Stimulated activated CD8-positive, alpha-beta memory T cell treated with anti-CD3 and anti-CD28 coated beads, Interleukin-12 subunit alpha, Interleukin-12 subunit beta, amount 100 ng/mL, for 1 hour (primary cell): ENCODE measurements around the gene CNNM4.
A peak's percentile ranks its signal among the peaks of the same experiment; 100 is the strongest.

Experiments used
- DNase-seq: peaks from one replicate; pipeline ENCODE4 v3.0.0-alpha.2; 2020; ENCODE audit warnings: low read depth

CNNM4 gene

GRCh38 chr2:96810783-96811192 is 50.1 kb downstream of the CNNM4 start:
- no peak for DNase-seq

GRCh38 chr2:96811917-96812316 is 51.2 kb downstream of the CNNM4 start:
- DNase-seq: no peak

- DNase-seq: no peak
Measured at GRCh38 chr2:96813656-96814055, 53.0 kb downstream of the CNNM4 start.

- no peak for DNase-seq
Measured at GRCh38 chr2:96815326-96816126, 54.8 kb downstream of the CNNM4 start.

- peak; percentile 92 for DNase-seq
Measured at GRCh38 chr2:96816127-96816835, 55.6 kb downstream of the CNNM4 start, which contains the start of gene CNNM3. Gene CNNM3 (plus strand): TSS chr2:96816268. CDS start chr2:96816278, 10 bp downstream.

GRCh38 chr2:96816836-96817702 is 56.4 kb downstream of the CNNM4 start:
- no peak for DNase-seq

GRCh38 chr2:96817882-96818281 is 57.2 kb downstream of the CNNM4 start:
- no peak for DNase-seq

GRCh38 chr2:96819128-96819875 is 58.6 kb downstream of the CNNM4 start:
- DNase-seq: no peak

- DNase-seq: no peak
Measured at GRCh38 chr2:96819876-96820511, 59.3 kb downstream of the CNNM4 start.

GRCh38 chr2:96821113-96821675 is 60.5 kb downstream of the CNNM4 start:
- no peak for DNase-seq

- no peak for DNase-seq
Measured at GRCh38 chr2:96822786-96823185, 62.1 kb downstream of the CNNM4 start.

GRCh38 chr2:96823198-96823597 is 62.5 kb downstream of the CNNM4 start:
- no peak for DNase-seq

GRCh38 chr2:96824079-96824870 is 63.6 kb downstream of the CNNM4 start:
- no peak for DNase-seq

- DNase-seq: no peak
Measured at GRCh38 chr2:96825057-96825456, 64.4 kb downstream of the CNNM4 start.

GRCh38 chr2:96826546-96827278 is 66.0 kb downstream of the CNNM4 start:
- no peak for DNase-seq

- no peak for DNase-seq
Measured at GRCh38 chr2:96828436-96828835, 67.7 kb downstream of the CNNM4 start.

- no peak for DNase-seq
Measured at GRCh38 chr2:96828874-96829273, 68.2 kb downstream of the CNNM4 start.

GRCh38 chr2:96830044-96830562 is 69.4 kb downstream of the CNNM4 start:
- DNase-seq: no peak

GRCh38 chr2:96831679-96832078 is 71.0 kb downstream of the CNNM4 start:
- no peak for DNase-seq
